DOHH2 (cell line): Measurements from ENCODE around the gene OSBPL1A.

Source experiments
- H3F3A ChIP-seq: fragments of 200-600 bp; sonication (generic), shearing (Covaris generic); 2 replicates; pipeline ENCODE4 v1.6.0; 2016; ENCODE audit warnings: antibody characterized with exemption, mild to moderate bottlenecking; ENCODE audit not compliant: control insufficient read depth, insufficient read depth
- H3K27ac ChIP-seq: fragments of 200-600 bp; sonication (generic); 2 replicates; pipeline ENCODE4 v1.5.1; 2014; ENCODE audit warnings: low read depth, mild to moderate bottlenecking, low read length, moderate library complexity
- H3K27me3 ChIP-seq: fragments of 200-600 bp; sonication (generic); 2 replicates; pipeline ENCODE4 v1.6.1; 2014; ENCODE audit warnings: mild to moderate bottlenecking, low read length, mixed read lengths; ENCODE audit not compliant: control insufficient read depth
- H3K36me3 ChIP-seq: fragments of 200-600 bp; sonication (generic); 2 replicates; pipeline ENCODE4 v1.6.1; 2014; ENCODE audit warnings: mild to moderate bottlenecking, low read length, moderate library complexity, mixed read lengths; ENCODE audit not compliant: control insufficient read depth
- H3K4me1 ChIP-seq: fragments of 200-600 bp; sonication (generic); 2 replicates; pipeline ENCODE4 v1.6.1; 2014; ENCODE audit warnings: mild to moderate bottlenecking, low read length, mixed read lengths; ENCODE audit not compliant: control insufficient read depth
- H3K4me2 ChIP-seq: fragments of 200-600 bp; sonication (generic); 2 replicates; pipeline ENCODE4 v1.6.0; 2014; ENCODE audit warnings: mild to moderate bottlenecking, low read length, moderate library complexity
- H3K4me3 ChIP-seq: fragments of 200-600 bp; sonication (generic); 2 replicates; pipeline ENCODE4 v1.5.1; 2014; ENCODE audit warnings: mild to moderate bottlenecking, low read length, mixed read lengths
- H3K79me2 ChIP-seq: fragments of 200-600 bp; sonication (generic); 2 replicates; pipeline ENCODE4 v1.6.1; 2014; ENCODE audit warnings: mild to moderate bottlenecking, low read length, mixed read lengths; ENCODE audit not compliant: control insufficient read depth
- H3K9me2 ChIP-seq: fragments of 200-600 bp; sonication (generic); replicated peaks from 2 replicates; pipeline ENCODE4 v1.6.1; 2014; ENCODE audit warnings: mild to moderate bottlenecking, low read length, mixed read lengths; ENCODE audit not compliant: control insufficient read depth
- H3K9me3 ChIP-seq: fragments of 200-600 bp; sonication (generic); 2 replicates; pipeline ENCODE4 v1.6.1; 2014; ENCODE audit warnings: antibody characterized with exemption, low read length, mixed read lengths; ENCODE audit not compliant: control insufficient read depth, insufficient read depth
- H4K20me1 ChIP-seq: fragments of 200-600 bp; sonication (generic); 2 replicates; pipeline ENCODE4 v1.6.0; 2014; ENCODE audit warnings: low read depth, mild to moderate bottlenecking, antibody characterized with exemption, low read length, moderate library complexity; ENCODE audit not compliant: control insufficient read depth, insufficient read depth
- CTCF ChIP-seq: fragments of 200-600 bp; sonication (generic); IDR thresholded peaks from one replicate; pipeline ENCODE4 v1.5.1; 2014; ENCODE audit warnings: antibody characterized with exemption, mild to moderate bottlenecking, low read depth, low read length; ENCODE audit not compliant: poor library complexity, severe bottlenecking
- EZH2phosphoT487 ChIP-seq: fragments of 200-600 bp; sonication (generic); IDR thresholded peaks from 2 replicates; pipeline ENCODE4 v1.6.1; 2017; ENCODE audit warnings: borderline replicate concordance, mild to moderate bottlenecking, antibody characterized with exemption, low read length, moderate library complexity, mixed read lengths

The OSBPL1A gene

GRCh38 chr18:24234330-24234729, 163.3 kb downstream of the OSBPL1A start:
- H3K9me2 ChIP-seq: no peaks in the 10 kb centered on the region
- H3K36me3 ChIP-seq: no peaks in the 10 kb centered on the region
- no peaks in the 10 kb centered on the region for H4K20me1 ChIP-seq
- H3K4me3 ChIP-seq: no peak overlapping the region
- no peaks in the 10 kb centered on the region for H3F3A ChIP-seq
- TF ChIP-seq CTCF (no peak), EZH2phosphoT487 (no peak)
- H3K79me2 ChIP-seq: no peaks in the 10 kb centered on the region
- no peaks in the 10 kb centered on the region for H3K9me3 ChIP-seq
- H3K4me2 ChIP-seq: no peak overlapping the region
- H3K27me3 ChIP-seq: 0 out of 2 replicates have a peak, but pooled peaks cover 2% of the 10 kb centered on the region
- H3K4me1 ChIP-seq: no peaks in the 10 kb centered on the region
- H3K27ac ChIP-seq: no peak overlapping the region

- Histone ChIP-seq H3K4me2 (no peak overlapping the region), H3K9me3 (no peaks in the 10 kb centered on the region), H3K9me2 (no peaks in the 10 kb centered on the region), H3K4me1 (no peaks in the 10 kb centered on the region), H3F3A (no peaks in the 10 kb centered on the region), H3K79me2 (no peaks in the 10 kb centered on the region), H3K27ac (no peak overlapping the region), H3K4me3 (no peak overlapping the region), H4K20me1 (no peaks in the 10 kb centered on the region), H3K36me3 (no peaks in the 10 kb centered on the region), H3K27me3 (0 out of 2 replicates have a peak, but pooled peaks cover 2% of the 10 kb centered on the region)
- TF ChIP-seq EZH2phosphoT487 (no peak), CTCF (no peak)
Measured at GRCh38 chr18:24232800-24233199, 164.8 kb downstream of the OSBPL1A start.

GRCh38 chr18:24231773-24232735, 165.6 kb downstream of the OSBPL1A start:
- Histone ChIP-seq H3K79me2 (no peaks in the 10 kb centered on the region), H3F3A (no peaks in the 10 kb centered on the region), H3K27ac (no peak overlapping the region), H3K4me2 (no peak overlapping the region), H3K9me2 (no peaks in the 10 kb centered on the region), H3K4me3 (no peak overlapping the region), H3K36me3 (no peaks in the 10 kb centered on the region), H4K20me1 (no peaks in the 10 kb centered on the region), H3K27me3 (0 out of 2 replicates have a peak, but pooled peaks cover 2% of the 10 kb centered on the region), H3K4me1 (no peaks in the 10 kb centered on the region), H3K9me3 (no peaks in the 10 kb centered on the region)
- no peak for TF ChIP-seq EZH2phosphoT487
- TF ChIP-seq CTCF: no peak
